ENCODE data around the gene PGM2L1.

Gene PGM2L1

DNA sequence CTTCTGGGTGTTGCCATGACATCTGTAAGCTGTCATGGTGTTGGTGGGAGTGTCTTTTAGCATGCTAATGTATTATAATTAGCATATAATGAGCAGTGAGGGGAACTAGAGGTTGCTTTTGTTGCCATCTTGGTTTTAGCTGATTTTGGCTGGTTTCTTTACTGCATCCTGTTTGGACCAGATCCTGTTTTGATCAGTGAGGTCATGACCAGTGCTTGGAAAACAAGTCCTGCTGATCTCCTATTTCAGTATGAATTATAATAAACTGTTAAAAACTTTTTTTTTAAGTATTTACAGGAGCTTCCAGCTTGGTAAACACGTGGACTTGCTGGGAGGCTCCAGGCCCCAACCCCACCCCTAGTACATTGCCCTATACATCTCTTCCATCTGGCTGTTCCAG is 56.3 kb downstream of the PGM2L1 start:
- TF ChIP-seq SP2 (tag by site-specific recombination; IDR thresholded peaks at IDR 0.05) (no peak), ZNF670 (tag by site-specific recombination; IDR thresholded peaks at IDR 0.05; ENCODE audit: low read depth) (no peak), ZNF19 (tag by site-specific recombination; IDR thresholded peaks at IDR 0.05; ENCODE audit: low read depth) (no peak), ZNF2 (tag by site-specific recombination; IDR thresholded peaks at IDR 0.05) (no peak), ZNF654 (tag by site-specific recombination; IDR thresholded peaks at IDR 0.05; ENCODE audit: low read depth) (no peak), ZNF404 (tag by site-specific recombination; IDR thresholded peaks at IDR 0.05) (no peak), ZNF239 (tag by site-specific recombination; IDR thresholded peaks at IDR 0.05) (no peak), EGR2 (tag by site-specific recombination; IDR thresholded peaks at IDR 0.05; ENCODE audit: low read depth) (no peak), ZEB2 (tag by site-specific recombination; IDR thresholded peaks at IDR 0.05) (no peak), ZNF776 (tag by site-specific recombination; IDR thresholded peaks at IDR 0.05; ENCODE audit: borderline replicate concordance) (no peak)
- ChIA-PET CTCF (interaction anchor here (0.8 kb wide), 1 partner anchor 873 kb away, joined by 3 read pairs; no protein-coding TSS in a partner anchor), POLR2A (no interaction called here)

DNA sequence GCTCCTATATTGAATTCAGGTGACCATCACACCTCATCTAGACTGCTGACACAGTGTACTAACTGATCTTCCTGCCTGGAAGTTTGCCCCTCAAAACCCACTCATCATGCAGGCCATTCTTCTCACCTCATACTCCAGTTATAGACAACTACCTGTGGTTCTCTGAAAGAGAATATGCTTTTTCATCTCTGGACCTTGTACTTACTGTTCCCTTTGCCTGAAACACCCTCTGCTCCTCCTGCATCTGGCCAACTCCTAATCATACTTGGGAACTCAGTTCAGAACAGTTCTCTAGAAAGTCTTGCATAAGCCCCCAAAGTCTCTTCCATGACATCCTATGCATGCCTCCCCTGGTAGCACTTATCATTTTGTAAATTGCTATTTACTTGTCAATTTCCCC is 58.6 kb downstream of the PGM2L1 start:
- Histone ChIP-seq H3K4me1 (ENCODE audit: control insufficient read depth, insufficient read depth, low read length) (no peaks in the 10 kb centered on the region), H3K36me3 (ENCODE audit: control insufficient read depth in 2 of 2, insufficient read depth in 1 of 2, low read length in 2 of 2) (peaks cover 0 to 3% of the 10 kb centered on the region in 2 experiments; a peak in 1 of 3 replicates), H3K4me3 (ENCODE audit: low read depth, low read length) (no peak overlapping the region), H3K9me3 (ENCODE audit: control insufficient read depth, insufficient read depth, low read depth, low read length) (no peaks in the 10 kb centered on the region), H3K27ac (ENCODE audit: extremely low read depth, low read depth, low read length) (no peak overlapping the region)
- no peak for TF ChIP-seq EGR2 (tag by site-specific recombination; IDR thresholded peaks at IDR 0.05; ENCODE audit: low read depth)
- TF ChIP-seq ZNF16 (tag by site-specific recombination; IDR thresholded peaks at IDR 0.05; ENCODE audit: low read depth): no peak
- no peak for TF ChIP-seq ZNF140 (tag by site-specific recombination; IDR thresholded peaks at IDR 0.05)
- TF ChIP-seq ZFHX2 (tag by site-specific recombination; conservative IDR thresholded peaks at IDR 0.05): no peak
- no peak for TF ChIP-seq ZNF248 (tag by site-specific recombination; IDR thresholded peaks at IDR 0.05)
- no peak for TF ChIP-seq REPIN1 (tag by site-specific recombination; IDR thresholded peaks at IDR 0.05; ENCODE audit: low read depth)
- no peak for TF ChIP-seq ZNF654 (tag by site-specific recombination; IDR thresholded peaks at IDR 0.05; ENCODE audit: low read depth)
- no peak for TF ChIP-seq TRIM28 (IDR thresholded peaks at IDR 0.05; ENCODE audit: borderline replicate concordance, low read length)
- no peak for TF ChIP-seq ZNF239 (tag by site-specific recombination; IDR thresholded peaks at IDR 0.05)
- TF ChIP-seq, protein P1, sequence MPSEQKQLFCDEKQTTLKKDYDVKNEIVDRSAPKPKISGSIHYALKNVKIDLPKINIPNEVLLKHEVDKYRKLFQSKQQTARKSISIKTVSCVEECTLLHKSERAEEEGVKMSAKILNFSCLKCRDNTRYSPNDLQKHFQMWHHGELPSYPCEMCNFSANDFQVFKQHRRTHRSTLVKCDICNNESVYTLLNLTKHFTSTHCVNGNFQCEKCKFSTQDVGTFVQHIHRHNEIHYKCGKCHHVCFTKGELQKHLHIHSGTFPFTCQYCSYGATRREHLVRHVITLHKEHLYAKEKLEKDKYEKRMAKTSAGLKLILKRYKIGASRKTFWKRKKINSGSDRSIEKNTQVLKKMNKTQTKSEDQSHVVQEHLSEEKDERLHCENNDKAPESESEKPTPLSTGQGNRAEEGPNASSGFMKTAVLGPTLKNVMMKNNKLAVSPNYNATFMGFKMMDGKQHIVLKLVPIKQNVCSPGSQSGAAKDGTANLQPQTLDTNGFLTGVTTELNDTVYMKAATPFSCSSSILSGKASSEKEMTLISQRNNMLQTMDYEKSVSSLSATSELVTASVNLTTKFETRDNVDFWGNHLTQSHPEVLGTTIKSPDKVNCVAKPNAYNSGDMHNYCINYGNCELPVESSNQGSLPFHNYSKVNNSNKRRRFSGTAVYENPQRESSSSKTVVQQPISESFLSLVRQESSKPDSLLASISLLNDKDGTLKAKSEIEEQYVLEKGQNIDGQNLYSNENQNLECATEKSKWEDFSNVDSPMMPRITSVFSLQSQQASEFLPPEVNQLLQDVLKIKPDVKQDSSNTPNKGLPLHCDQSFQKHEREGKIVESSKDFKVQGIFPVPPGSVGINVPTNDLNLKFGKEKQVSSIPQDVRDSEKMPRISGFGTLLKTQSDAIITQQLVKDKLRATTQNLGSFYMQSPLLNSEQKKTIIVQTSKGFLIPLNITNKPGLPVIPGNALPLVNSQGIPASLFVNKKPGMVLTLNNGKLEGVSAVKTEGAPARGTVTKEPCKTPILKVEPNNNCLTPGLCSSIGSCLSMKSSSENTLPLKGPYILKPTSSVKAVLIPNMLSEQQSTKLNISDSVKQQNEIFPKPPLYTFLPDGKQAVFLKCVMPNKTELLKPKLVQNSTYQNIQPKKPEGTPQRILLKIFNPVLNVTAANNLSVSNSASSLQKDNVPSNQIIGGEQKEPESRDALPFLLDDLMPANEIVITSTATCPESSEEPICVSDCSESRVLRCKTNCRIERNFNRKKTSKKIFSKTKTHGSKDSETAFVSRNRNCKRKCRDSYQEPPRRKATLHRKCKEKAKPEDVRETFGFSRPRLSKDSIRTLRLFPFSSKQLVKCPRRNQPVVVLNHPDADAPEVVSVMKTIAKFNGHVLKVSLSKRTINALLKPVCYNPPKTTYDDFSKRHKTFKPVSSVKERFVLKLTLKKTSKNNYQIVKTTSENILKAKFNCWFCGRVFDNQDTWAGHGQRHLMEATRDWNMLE (tag by site-specific recombination; conservative IDR thresholded peaks at IDR 0.05; ENCODE audit: low read depth): no peak
- POLR2A ChIA-PET: no interaction called here
- CTCF ChIA-PET: no interaction called here

More for the DNA sequence above, 56.3 kb downstream of the PGM2L1 start:
- no peaks in the 10 kb centered on the region for H3K4me1 ChIP-seq (ENCODE audit: control insufficient read depth, insufficient read depth, low read length)
- peaks cover 0 to 3% of the 10 kb centered on the region in 2 experiments; a peak in 1 of 3 replicates for H3K36me3 ChIP-seq (ENCODE audit: control insufficient read depth in 2 of 2, insufficient read depth in 1 of 2, low read length in 2 of 2)
- H3K9me3 ChIP-seq (ENCODE audit: control insufficient read depth, insufficient read depth, low read depth, low read length): no peaks in the 10 kb centered on the region
- no peak overlapping the region for H3K27ac ChIP-seq (ENCODE audit: extremely low read depth, low read depth, low read length)
- H3K4me3 ChIP-seq (ENCODE audit: low read depth, low read length): no peak overlapping the region

DNA sequence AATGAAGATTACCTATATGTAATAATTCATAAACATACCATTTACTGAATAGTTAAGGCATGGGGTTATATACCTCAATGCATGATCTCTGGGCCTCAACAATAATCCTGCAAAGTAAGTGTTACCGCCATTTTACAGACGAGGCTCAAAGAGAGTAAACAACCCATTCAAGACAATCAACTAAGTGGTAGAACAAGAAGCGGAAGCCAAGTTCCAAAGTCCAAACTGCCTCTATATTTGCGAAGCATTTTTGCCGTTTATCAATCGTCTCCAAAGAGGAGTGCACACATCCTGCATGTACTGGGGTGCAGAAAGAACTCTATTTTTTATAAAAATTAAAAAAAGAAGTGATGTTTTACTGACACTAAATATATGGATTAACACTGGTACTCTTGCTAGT is 59.3 kb downstream of the PGM2L1 start:
- Histone ChIP-seq H3K27ac (ENCODE audit: extremely low read depth, low read depth, low read length) (no peak overlapping the region), H3K4me1 (ENCODE audit: control insufficient read depth, insufficient read depth, low read length) (no peaks in the 10 kb centered on the region), H3K4me3 (ENCODE audit: low read depth, low read length) (no peak overlapping the region), H3K36me3 (ENCODE audit: control insufficient read depth in 2 of 2, insufficient read depth in 1 of 2, low read length in 2 of 2) (no peaks in the 10 kb centered on the region), H3K9me3 (ENCODE audit: control insufficient read depth, insufficient read depth, low read depth, low read length) (no peaks in the 10 kb centered on the region)
- POLR2A ChIA-PET: no interaction called here
- CTCF ChIA-PET: no interaction called here
- TF ChIP-seq ZNF214 (tag by site-specific recombination; IDR thresholded peaks at IDR 0.05; ENCODE audit: borderline replicate concordance) (no peak), ZNF792 (tag by site-specific recombination; IDR thresholded peaks at IDR 0.05) (no peak), ZNF132 (tag by site-specific recombination; IDR thresholded peaks at IDR 0.05; ENCODE audit: borderline replicate concordance) (no peak), ZNF174 (tag by site-specific recombination; IDR thresholded peaks at IDR 0.05) (no peak), ZSCAN23 (tag by site-specific recombination; IDR thresholded peaks at IDR 0.05) (no peak)
- TF ChIP-seq, protein P2, sequence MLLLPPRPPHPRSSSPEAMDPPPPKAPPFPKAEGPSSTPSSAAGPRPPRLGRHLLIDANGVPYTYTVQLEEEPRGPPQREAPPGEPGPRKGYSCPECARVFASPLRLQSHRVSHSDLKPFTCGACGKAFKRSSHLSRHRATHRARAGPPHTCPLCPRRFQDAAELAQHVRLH (tag by site-specific recombination; IDR thresholded peaks at IDR 0.05): no peak
- TF ChIP-seq, protein P3, sequence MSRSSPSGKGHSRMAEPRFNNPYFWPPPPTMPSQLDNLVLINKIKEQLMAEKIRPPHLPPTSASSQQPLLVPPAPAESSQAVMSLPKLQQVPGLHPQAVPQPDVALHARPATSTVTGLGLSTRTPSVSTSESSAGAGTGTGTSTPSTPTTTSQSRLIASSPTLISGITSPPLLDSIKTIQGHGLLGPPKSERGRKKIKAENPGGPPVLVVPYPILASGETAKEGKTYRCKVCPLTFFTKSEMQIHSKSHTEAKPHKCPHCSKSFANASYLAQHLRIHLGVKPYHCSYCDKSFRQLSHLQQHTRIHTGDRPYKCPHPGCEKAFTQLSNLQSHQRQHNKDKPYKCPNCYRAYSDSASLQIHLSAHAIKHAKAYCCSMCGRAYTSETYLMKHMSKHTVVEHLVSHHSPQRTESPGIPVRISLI (tag by site-specific recombination; IDR thresholded peaks at IDR 0.05): no peak
- TF ChIP-seq, protein P4, sequence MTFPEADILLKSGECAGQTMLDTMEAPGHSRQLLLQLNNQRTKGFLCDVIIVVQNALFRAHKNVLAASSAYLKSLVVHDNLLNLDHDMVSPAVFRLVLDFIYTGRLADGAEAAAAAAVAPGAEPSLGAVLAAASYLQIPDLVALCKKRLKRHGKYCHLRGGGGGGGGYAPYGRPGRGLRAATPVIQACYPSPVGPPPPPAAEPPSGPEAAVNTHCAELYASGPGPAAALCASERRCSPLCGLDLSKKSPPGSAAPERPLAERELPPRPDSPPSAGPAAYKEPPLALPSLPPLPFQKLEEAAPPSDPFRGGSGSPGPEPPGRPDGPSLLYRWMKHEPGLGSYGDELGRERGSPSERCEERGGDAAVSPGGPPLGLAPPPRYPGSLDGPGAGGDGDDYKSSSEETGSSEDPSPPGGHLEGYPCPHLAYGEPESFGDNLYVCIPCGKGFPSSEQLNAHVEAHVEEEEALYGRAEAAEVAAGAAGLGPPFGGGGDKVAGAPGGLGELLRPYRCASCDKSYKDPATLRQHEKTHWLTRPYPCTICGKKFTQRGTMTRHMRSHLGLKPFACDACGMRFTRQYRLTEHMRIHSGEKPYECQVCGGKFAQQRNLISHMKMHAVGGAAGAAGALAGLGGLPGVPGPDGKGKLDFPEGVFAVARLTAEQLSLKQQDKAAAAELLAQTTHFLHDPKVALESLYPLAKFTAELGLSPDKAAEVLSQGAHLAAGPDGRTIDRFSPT (tag by site-specific recombination; IDR thresholded peaks at IDR 0.05): no peak

All from HEK293 (cell line).